Dermis microvascular lymphatic vessel endothelial cell (primary cell): ENCODE data around the gene RPIA. TPM values are rescaled to one million over a fixed set of nuclear protein-coding genes. Genes with fewer than 3 reads are reported as not detected.
"Not testable (repeated sequence)": the region's sequence is repeated elsewhere in the genome, so short reads cannot be mapped to it uniquely, and the experiment has no call there.

Experiments
- DNase-seq, 2 donors: peaks; one replicate each; pipeline versions ENCODE4 v3.0.0 to v3.0.0-alpha.2; 2010; ENCODE audit warnings: low read depth in 2 of 2
- total RNA-seq: library from RNA; depleted of rRNA; stranded (reverse); fragments of >200 nt; gene quantifications from 2 replicates; pipeline ENCODE4 v1.2.1, GENCODE V29; 2014

Gene RPIA
- total RNA-seq, 1 donor from 2014 or later: 11.4 TPM

DNA sequence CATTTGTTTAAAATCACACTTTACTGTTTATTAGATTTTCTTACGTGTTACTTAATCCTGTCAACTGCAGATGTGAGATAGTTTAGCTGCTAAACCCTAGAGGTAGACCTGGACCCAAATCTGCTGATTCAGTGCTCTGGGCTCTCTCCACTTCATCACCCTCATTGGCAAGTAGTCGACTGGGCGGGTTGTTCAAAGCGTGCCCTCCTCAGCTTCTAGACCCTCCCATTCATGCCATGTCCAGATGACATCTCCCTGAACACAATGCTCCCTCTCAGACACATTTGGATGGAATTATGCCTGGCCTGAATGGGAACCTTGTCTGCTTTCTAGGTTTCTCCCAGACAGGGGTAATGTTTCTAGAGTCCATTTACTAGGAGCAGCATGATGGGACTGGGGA, 43.7 kb downstream of the RPIA start:
- DNase-seq: no peak

DNA sequence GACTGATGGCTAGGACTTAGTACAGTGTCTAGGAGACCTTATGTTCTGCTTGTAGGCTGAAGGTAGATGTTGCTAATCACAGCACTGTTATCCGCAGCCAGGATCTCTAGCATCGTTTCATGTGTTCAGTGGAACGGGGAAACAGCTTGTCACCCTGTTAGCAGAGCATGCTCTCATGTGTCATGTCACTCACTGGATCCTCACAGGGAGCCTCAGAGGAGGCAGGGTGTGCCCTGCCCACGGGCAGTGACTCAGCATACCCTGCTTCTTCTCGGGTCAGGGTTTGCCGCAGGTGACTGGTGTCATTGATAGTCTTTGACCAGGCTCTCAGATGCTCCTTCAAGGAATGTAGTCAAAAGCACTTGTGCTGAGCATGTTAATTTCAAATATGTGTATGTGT, 44.4 kb downstream of the RPIA start:
- no peak for DNase-seq

GRCh38 chr2:88736437-88736836, 45.0 kb downstream of the RPIA start:
- no peak for DNase-seq

GRCh38 chr2:88737385-88737784, 45.9 kb downstream of the RPIA start:
- peak; percentile 41 to 91 for DNase-seq

- peak in 1 of 2 donors; percentile 84 for DNase-seq
Observed at GRCh38 chr2:88738271-88738670, 46.8 kb downstream of the RPIA start.

GRCh38 chr2:88739985-88740600, 48.6 kb downstream of the RPIA start:
- DNase-seq: peak; percentile 52 to 79

DNA sequence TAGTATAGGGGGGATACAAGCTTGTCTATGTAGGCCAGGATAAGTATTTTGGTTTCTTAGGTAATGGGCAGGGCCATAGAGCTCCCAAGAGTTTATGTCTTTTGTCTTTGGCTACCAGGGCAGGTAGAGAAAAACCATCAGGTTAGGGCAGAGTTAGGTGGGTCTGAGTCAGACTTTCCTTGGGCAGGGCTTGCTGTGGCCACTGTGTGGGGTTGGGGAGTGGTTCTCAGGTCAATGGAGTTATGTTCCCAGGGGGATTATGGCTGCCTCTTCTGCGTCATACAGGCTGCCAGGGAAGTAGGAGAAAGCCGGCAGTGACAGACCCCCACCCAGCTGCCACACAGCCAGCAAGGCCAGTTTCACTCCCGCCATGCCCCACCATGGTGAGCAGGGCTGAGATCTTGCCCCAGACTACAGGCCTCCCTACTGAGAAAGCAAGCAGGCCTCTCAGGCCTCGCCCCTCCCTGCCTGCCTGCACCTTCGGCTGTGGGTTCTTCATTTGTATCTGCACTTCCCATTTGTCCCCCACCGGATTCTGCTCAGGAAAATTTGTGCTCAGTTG, 55.5 kb downstream of the RPIA start:
- no peak for DNase-seq

- no peak for DNase-seq
Observed at GRCh38 chr2:88747990-88748389, 56.5 kb downstream of the RPIA start.

DNA sequence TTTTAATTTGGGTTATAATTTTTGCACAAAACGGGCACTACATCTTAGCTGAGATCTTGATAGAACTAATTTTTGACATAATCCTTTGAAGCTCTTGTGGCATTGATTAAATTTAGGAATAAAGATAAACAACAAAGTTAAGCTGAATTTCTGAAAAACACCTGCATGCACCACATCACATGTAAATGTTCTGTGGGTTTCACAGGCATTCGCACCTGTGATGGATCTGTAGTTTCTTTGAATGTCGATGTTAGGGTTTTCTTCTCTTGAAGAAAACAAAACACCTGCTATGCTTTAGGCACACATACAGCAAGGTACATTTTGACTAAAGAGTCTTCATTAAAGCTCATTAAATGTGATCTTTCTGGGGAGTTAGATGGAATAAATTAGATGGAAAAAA, 60.3 kb downstream of the RPIA start:
- DNase-seq: no peak

GRCh38 chr2:88753833-88754584, 62.5 kb downstream of the RPIA start:
- no peak for DNase-seq

GRCh38 chr2:88754585-88755320, 63.3 kb downstream of the RPIA start:
- peak; percentile 84 to 87 for DNase-seq

GRCh38 chr2:88755836-88756235, 64.4 kb downstream of the RPIA start:
- peak in 1 of 2 donors; percentile 19 for DNase-seq

DNA sequence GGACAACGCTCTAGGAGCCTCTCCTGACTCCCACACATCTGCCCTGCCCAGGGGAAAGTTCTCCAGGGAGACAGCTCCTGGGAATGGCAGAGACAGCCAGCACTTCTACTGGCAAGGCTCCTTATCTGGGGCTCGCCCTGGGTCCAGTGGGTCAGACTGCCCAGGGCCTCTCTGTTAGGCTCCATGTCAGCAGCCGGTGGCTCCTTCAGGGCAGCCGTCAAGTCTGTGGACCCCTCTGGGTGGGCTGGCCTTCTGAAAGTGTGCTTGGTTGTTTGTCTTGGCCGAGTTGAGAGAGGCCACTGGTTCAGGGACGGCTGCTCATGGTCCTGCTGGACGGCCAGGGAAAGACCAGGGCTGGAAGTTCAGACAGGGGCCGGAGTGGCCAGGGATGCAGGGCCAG, 65.6 kb downstream of the RPIA start:
- no peak for DNase-seq

GRCh38 chr2:88758702-88759101, 67.2 kb downstream of the RPIA start:
- DNase-seq: not testable (repeated sequence)

DNA sequence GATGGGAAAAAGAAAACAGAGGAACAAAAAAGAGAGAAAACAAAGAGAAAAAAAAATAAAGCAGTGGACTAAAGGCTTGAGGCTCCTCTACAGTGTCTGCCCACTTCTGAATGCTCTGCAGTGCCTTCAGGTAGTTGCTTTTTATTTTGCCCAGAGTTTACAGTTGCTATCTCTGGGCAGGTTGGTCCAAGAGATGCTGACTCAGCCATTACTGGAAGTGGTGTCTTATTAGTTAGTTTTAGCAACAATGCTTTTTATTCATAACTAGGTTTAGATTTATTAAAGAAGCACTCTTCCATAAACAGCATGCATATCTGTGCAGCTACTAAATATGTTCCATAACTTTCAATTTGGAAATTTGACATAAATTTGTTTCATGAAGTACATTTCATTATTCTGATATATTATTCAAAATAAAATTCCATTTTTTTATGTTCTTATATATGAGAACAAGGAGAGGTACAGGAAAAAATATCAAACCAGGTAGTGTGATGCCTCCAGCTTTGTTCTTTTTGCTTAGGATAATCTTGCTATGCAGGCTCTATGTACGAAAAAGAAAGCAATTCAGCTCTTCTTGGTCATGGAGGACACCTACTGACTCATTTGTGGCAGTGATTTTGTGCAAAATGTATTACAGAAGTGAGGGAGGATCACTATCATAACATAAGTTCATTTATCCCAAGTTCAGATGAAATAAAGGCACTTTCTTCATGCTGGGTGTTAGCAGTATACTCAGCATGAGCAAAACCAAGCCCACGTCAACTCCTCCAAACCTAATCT, 69.5 kb downstream of the RPIA start:
- no peak for DNase-seq

- DNase-seq: no peak
Observed at GRCh38 chr2:88764141-88764849, 72.8 kb downstream of the RPIA start.

GRCh38 chr2:88764850-88765153, 73.3 kb downstream of the RPIA start:
- DNase-seq: no peak

GRCh38 chr2:88765154-88765888, 73.8 kb downstream of the RPIA start:
- peak; percentile 30 to 83 for DNase-seq

DNA sequence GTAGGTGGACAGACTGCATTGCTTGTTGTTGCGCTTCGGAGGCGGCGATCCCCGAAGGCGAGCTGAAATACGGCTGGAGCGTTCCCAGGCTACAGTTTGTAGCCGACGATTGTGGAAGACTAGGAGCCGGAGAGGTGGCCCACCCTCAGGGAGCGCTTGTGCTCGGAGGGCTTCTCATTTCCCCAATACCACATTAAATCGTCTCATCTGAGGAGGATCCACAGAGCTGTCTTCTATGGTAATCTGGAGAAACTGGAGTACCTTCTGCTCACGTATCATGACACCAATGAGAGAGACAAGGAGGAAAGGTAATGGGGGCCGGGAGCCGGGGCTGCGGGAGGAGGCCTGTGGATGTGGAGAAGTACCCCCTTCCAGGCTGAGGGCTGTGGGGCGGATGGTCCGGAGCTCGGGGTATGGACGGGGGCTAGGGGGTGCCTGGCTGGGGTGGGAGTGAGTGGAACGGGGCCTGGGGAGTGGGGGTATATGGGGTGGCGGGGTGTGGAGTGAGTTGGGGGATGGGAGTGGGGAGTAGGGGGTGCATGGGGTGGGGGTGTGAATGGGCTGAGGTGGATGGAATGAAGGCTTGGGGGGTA, 74.5 kb downstream of the RPIA start:
- DNase-seq: not testable (repeated sequence)

GRCh38 chr2:88770016-88770415, 78.5 kb downstream of the RPIA start:
- no peak for DNase-seq
